HG02852 (cell line): ENCODE results near the gene AS3MT.
A peak's percentile ranks its signal among the peaks of the same experiment; 100 is the strongest.
"Not testable (repeated sequence)": the region's sequence is repeated elsewhere in the genome, so short reads cannot be mapped to it uniquely, and the experiment has no call there.

ENCODE experiments used
- ATAC-seq: cut with Tn5 transposase; IDR thresholded peaks from one replicate; pipeline ENCODE4 v1.9.1; 2021; ENCODE audit warnings: mild to moderate bottlenecking, moderate library complexity; ENCODE audit not compliant: unreplicated experiment

Gene AS3MT

GRCh38 chr10:102855731-102856436, 13.4 kb upstream of the AS3MT start:
- not testable (repeated sequence) for ATAC-seq

- ATAC-seq, result no peak
These were observed 12.4 kb upstream of the AS3MT start for GRCh38 chr10:102856758-102857424.

DNA sequence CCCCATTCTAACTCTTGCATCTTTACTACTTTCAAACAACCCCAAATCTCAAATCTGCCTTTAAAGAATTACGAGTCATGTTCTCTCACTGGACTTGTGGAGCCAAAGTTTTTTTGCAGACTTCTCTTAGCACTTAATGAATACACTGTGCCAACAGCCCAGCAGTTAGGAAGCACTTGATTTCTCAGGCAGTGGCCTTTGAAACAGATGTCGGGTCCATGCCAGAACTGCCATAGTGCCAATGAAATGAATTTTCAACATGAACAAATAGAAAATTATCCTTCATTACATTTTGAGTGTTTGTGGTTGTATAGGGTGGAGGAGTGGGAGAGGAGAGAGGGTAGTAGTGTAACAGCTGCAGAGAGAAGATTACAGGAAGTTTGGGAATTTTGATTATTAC, 9.4 kb upstream of the AS3MT start:
- no peak for ATAC-seq

GRCh38 chr10:102863660-102864059, 5.6 kb upstream of the AS3MT start:
- ATAC-seq, result no peak

- ATAC-seq, result no peak
These were observed 3.6 kb upstream of the AS3MT start for GRCh38 chr10:102865620-102866019.

- ATAC-seq, result no peak
These were observed 386 bp upstream of the AS3MT start for GRCh38 chr10:102868911-102869257.

DNA sequence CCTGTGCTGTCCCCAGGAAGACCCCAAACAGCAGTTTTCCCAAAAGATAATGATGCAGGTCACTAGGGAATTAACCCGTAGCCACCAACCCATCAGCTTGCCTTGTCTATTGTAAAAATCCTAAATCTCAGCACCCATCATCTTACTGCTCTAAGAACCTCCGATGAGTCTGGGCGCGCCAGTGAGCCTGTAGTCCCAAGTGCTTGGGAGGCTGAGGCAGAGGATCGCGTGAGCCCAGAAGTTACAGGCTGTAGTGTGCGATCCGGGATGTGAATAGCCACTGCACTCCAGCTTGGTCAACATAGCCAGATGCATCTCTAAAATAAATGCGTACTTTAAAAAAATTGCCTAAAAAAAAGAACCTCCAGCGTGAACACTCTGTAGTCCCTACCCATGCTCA, 951 bp downstream of the AS3MT start:
- no peak for ATAC-seq

DNA sequence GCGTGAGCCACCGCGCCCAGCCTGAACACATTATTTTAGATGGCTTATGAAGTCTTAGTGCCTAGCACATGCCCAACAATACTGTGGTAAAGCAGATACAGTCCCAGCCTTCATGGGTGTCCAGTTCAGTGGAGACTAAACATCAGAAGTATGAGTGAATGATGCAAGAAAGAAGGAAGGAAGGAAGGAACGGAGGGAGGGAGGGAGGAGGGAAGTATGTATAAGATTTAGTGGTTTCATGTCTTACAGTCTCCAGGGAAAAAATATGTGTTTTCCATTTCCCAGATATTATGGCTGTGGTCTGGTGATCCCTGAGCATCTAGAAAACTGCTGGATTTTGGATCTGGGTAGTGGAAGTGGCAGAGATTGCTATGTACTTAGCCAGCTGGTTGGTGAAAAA, 2.9 kb downstream of the AS3MT start:
- ATAC-seq, result no peak

DNA sequence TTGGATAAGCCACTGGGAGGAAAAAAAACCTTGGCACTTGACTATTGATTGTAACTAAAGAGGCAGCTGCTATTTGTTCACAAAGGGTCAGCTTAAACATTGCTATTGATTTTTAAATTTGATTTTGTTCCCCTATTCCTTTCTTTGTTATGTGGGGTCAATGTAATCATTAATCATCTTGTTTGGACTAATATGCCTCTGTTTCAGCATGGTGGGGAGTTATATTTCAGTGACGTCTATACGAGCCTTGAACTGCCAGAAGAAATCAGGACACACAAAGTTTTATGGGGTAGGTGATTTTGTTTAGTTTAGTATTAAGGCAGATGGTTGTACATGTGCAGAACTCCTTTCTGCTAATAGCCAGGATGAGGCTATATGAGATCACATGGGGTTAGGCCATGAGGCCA, 7.5 kb downstream of the AS3MT start:
- ATAC-seq, result no peak

DNA sequence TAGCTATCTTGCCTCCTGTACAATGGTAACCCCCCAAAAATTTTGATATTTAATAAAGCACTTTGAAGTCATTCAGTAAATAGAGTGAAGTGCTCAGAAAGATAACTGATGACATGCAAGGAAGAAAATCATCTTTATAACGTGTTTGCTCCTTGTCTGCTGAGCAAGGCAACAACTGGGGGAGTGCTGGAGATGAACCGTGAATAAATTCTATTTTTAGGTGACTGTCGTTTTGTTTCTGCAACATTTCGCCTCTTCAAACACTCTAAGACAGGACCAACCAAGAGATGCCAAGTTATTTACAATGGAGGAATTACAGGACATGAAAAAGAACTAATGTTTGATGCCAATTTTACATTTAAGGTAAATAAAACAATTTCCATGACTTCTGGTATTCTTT, 9.4 kb downstream of the AS3MT start:
- no peak for ATAC-seq

DNA sequence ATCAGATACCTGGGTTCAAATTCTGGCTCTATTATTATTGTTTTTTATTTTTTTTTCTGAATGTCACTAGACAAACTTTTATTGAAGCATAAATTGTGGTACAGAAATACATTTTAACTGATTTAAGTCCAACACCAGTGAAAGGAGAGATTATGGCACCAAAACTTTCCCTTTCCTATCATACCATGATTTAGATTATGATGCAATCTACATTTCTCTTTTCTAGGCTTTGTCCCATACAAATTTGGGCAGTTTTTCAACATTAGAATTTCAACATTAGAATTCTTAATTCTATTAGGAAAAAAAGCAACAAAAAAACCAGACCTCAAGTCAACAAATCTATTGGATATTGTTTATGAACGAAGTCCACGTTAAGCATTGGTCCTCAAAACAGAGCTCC, 11.0 kb downstream of the AS3MT start:
- no peak for ATAC-seq

GRCh38 chr10:102888048-102888447, 18.8 kb downstream of the AS3MT start:
- ATAC-seq, result no peak

DNA sequence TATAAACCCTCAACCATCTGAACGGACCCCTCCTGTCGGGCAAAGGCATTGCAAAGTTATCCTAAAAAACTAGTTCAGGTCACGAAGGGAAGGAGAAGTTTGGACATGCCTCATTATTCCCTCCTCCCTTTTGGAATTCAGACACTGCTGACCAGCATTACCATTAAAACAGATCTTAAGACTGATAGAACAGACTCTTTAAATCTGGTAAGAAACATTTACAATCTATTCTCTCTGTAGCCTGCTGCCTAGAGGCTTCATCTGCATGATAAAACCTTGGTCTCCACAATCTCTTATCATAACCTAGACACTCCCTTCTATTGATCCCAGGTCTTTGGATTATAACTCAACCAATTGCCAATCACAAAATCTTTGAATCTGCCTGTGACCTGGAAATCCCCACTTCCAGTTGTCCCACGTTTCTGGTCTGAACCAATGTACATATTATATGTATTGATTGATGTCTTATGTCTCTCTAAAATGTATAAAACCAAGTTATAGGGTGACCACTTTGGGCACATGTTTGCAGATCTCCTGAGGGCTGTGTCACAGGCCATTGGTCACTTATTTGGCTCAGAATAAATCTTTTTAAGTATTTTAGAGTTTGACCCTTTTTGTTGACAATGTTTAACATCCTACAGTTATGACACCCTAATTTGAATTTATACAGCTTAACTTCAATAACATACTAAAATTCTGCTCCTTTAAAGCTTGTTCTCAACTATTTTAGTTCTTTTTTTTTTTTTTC, 25.4 kb downstream of the AS3MT start:
- no peak for ATAC-seq

DNA sequence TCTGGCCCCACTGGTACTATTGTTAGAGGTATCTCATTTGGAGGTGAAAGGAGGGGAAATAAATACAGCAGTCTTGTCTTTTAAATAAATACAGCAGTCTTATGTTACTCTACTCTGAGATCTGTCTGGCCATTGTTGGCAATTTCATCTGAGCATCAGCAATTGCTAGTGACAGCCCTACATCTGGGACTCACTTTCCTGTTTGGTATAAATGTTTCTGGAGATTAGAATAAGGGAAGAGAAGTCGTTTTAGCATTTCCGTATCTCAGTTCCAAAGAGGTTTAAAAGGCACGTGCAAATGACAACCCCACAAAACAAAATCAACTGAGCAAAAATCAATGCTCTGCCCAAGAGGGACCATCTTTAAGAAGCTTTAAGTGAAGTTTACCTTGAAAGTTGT, 30.7 kb downstream of the AS3MT start:
- ATAC-seq, result no peak

- ATAC-seq, result no peak
These were observed 35.1 kb downstream of the AS3MT start for GRCh38 chr10:102904346-102904745.

DNA sequence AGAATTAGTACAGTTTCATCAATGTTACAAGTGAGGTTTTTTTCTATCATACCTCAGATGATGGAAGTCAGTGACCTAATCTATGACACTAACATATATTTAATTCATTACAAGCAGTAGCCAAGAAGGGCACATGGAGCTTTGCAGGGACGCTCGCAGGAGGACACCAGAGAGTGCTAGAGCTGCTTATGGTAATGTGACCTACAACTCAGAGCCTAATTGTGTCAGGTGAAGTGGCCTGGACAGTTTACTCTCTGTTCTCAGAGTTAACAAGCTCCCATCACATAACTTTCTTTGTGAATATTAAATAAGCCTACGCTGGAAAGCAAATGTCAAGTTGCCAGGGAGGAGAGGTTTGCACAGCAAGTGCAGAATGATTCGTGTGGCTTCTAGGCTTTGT, 37.2 kb downstream of the AS3MT start:
- no peak for ATAC-seq

- no peak for ATAC-seq
These were observed 45.5 kb downstream of the AS3MT start for GRCh38 chr10:102914781-102915180.

DNA sequence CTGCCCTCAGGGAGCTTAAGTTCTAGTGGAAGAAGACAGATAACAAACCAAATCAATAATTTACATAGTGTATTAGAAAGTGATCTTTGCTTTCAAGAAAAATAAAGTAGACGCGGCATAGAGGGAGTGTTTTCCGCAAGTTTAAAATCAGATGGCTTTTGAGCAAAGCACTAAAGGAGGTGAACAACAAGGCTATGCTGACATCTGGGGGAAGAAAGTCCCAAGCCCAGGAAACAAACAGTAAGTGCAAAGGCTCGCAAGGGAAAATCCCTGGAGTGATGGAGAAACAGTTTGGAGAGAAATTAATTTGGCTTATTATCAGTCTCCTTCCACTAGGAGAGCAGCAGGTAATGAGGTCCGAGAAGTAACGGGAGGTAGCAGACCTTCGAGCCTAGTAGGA, 46.9 kb downstream of the AS3MT start:
- ATAC-seq, result no peak

DNA sequence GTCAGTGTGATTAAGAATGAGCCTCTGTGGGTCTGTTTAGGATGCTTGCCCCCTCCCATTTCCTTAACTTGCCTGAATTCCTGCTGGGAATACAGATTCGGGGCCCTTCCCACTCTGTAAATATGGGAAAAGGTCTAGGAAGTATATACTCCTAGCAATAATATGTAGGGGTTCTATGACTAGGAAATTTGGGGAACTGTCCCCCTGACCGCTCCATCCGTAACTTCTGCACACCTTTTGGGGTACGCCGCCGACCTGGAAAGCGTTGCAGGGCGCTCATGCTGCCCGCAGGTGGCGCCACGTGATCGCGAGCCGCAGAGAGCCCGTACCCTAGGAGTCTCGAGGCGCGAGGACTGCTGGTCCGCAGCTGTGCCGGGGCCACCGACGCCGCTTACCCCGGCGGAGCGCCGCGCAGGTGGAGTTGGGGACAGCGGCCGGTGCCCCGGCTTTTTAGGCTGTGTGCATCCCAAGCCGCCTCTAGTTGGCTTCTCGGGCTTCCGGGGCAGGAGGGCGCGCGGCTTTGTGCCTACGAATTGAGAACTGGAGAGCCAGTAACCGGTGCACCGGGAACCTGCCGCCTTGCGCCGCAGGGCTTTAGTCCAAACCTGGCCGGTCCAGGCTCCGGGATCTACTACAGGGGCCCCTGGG, 48.2 kb downstream of the AS3MT start:
- peak; percentile 37 for ATAC-seq

DNA sequence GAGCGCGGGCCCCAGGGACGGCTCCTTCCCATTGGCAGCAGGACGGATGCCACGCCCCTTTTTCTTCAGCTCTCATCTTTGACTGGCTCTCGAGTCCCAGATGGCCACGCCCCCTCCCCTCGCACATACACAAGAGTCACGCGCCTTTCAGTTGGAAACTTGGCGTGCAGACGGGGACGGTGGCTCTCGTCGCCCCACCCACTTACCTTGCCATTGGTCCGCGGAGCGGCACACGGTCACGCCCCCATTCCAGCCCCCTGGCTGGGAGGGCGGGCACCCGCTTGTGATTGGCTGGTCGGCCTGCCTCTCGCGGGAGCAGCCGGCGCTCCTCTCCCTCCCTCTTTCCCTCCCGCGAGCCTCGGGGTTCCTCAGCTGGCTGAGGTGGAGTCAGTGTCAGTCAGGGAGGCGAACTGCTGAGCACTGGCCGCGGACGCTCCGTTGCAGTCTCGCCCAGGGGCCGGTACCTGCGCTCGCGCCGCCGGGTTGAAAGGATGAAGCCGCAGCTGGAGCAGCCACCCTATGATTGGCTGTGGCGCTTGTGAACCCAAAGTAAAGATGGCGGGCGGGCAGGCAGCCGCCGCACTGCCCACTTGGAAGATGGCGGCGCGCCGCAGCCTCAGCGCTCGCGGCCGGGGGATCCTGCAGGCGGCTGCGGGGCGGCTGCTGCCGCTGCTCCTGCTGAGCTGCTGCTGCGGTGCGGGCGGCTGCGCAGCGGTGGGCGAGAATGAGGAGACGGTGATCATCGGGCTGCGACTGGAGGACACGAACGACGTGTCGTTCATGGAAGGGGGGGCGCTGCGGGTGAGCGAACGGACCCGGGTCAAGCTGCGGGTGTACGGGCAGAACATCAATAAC, 48.9 kb downstream of the AS3MT start, which contains the start of gene CNNM2:
Gene CNNM2, plus strand, starts transcription at position 333 of the 855 bp plus-strand sequence. Its CDS starts 187 bp downstream, at position 520.
- ATAC-seq, result peak; percentile 84
